Hematopoietic multipotent progenitor cell treated with erythropoietin and hydrocortisone succinate and interleukin-3 and kit ligand, for 17 days (in vitro differentiated cells): Measurements from ENCODE around the gene ELF1.
"Not testable (repeated sequence)": the region's sequence is repeated elsewhere in the genome, so short reads cannot be mapped to it uniquely, and the experiment has no call there.

Experiments
- DNase-seq: peaks from one replicate; pipeline ENCODE4 v3.0.0-alpha.2; 2015; ENCODE audit warnings: low spot score

The ELF1 gene

GRCh38 chr13:40933508-40934204 lies 85.5 kb downstream of the ELF1 start:
- no peak for DNase-seq

GRCh38 chr13:40932252-40932651 lies 86.9 kb downstream of the ELF1 start:
- DNase-seq, result no peak

DNA sequence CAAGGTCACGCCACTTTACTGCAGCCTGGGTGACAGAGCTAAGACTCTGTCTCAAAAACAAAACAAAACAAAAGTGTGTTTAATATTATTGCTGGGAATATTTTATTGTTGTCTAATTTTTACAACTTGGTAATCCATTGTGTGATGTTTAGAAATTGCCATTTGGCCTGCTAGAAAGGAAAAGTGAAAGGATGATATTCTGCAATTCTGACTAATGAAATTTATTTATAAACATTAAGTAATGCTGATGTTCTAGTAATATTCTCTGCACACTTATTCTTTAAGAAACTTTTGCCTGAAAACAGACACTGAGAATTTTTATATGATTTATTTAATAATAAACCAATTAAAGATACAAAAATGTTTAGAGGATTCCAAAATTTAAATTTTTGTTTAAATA lies 87.4 kb downstream of the ELF1 start:
- DNase-seq, result no peak

DNA sequence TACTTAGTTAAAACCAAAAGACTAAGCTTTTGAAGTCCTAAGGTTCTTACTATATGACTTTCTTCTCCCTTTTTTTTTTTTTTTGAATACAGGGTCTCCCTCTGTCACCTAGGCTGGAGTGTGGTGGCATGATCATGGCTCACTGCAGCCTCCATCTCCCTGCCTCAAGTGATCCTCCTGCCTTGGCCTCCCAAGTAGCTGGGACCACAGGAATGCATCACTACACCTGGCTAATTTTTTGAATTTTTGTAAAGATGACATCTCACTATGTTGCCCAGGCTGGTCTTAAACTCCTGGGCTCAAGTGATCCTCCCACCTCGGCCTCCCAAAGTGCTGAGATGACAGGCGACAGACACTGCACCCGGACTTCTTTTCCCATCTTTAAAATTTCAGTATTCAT lies 89.2 kb downstream of the ELF1 start:
- not testable (repeated sequence) for DNase-seq

DNA sequence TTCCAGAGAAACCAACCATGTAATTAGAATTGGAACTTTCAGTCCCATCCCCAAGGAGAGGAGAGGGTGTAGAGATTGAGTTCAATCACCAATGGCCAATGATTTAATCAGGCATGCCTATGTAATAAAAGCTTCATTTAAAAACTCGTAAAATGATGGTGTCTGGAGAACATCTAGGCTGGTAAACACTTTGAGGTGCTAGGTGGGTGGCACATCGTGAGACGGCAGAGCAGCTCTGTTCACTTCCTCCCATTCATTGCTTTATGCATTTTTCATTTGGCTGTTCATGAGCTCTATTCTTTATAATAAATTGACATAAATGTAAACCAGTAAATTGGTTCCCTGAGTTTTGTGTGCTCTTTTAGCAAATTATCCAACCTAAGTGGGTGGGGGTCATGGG lies 90.1 kb downstream of the ELF1 start:
- DNase-seq, result no peak

GRCh38 chr13:40927929-40928328 lies 91.2 kb downstream of the ELF1 start:
- no peak for DNase-seq

GRCh38 chr13:40923867-40924266 lies 95.2 kb downstream of the ELF1 start:
- DNase-seq, result no peak

- DNase-seq, result no peak
These were observed 96.6 kb downstream of the ELF1 start for GRCh38 chr13:40922437-40923040.

- no peak for DNase-seq
These were observed 98.3 kb downstream of the ELF1 start for GRCh38 chr13:40920826-40921225.

DNA sequence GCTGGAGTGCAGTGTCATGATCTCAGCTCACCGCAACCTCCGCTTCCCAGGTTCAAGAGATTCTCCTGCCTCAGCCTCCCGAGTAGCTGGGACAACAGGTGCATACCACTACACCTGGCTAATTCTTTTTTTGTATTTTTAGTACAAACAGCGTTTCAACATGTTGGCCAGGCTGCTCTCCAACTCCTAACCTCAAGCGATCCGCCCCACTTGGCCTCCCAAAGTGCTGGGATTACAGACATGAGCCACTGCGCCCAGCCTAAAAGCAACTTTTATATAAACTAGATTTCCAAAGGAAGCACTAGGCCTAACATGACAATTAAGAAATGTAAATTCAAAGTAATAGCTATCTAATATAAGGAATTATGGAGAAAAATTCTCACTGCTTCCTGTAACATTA lies 99.2 kb downstream of the ELF1 start:
- not testable (repeated sequence) for DNase-seq

DNA sequence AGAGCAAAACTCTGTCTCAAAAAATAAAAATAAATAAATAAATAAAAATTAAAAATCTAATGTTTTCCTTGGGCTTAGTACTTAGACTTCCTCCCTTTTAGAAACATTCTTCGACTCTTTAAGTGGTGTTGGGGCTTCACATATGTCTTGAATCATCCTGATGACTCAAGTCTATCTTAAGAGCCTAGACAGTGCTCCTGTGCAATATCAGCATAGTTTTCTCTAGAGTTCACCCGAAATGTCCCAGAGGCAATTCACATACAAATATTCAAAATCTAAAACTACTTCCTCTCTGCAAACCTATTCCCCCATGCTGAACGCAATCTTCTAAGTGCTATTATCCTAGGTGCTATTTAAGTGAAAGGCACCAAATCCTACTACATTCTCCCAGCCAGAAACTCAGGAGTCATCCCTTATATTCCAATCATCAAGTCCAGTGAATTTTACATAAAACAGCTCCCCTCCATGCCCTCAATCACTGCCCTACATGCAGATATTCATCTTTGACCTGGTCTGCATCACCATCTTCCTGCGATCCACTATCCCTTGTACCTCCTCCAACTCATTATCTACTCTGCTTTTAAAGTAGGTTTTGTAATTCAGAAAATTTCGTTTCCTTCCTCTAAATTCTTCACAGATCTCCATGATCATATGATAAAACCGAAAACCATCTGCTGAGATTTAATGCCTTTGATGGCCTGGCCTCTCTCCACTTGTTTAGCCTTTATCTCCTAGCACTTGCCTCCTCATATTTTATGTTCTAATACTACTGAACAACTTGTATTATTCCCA lies 102.7 kb downstream of the ELF1 start:
- DNase-seq, result no peak

GRCh38 chr13:40914863-40915262 lies 104.3 kb downstream of the ELF1 start:
- DNase-seq, result not testable (repeated sequence)

DNA sequence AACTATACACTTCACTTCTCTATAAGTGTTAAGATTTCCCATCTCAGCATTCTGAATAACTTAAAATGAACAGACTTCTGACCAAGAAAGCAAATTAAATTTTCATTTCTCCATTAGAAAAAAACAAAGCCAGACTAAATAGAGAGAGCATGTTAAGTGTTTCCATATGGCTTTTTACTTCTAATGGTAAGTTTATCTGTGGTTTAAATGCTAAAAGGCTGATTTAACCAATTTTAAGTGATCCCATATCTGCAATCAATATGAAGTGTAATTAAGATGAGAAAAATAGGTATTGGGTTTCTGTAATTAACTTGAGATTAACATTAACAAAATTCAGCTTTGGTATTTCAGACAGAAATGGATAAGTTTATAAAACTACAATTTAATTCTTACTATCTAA lies 107.8 kb downstream of the ELF1 start:
- DNase-seq, result no peak

DNA sequence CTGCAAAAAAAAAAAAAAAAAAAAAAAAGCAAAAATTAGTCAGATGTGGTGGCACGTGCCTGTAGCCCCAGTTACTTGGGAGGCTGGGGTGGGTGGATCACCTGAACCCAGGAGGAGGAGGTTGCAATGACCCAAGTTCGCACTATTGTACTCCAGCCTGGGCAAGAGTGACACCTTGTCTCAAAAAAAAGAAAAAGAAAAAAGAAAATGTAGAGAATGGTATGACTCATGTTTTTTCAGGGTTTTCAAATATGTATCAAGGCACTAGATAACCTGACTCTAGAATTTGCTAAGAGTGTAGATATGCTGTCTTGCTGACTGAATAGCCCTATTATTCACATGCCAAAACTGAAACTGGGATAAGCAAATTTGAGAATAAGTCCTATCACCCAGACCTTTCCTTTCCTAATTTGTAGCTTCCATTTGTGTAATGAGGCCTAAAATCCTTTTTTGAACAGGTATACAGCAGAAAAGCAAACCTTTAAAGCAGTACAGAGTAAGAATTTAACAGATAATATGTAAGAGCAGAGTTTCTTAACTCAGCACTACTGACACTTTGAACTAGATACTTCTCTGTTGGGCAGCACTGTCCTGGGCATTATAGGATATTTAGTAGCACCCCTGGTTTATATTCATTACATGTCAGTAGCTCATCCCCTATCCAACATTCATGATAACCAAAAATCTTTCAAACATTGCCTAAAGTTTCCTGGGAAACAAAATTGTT lies 108.6 kb downstream of the ELF1 start:
- no peak for DNase-seq

- not testable (repeated sequence) for DNase-seq
These were observed 109.4 kb downstream of the ELF1 start for GRCh38 chr13:40909541-40910200.

DNA sequence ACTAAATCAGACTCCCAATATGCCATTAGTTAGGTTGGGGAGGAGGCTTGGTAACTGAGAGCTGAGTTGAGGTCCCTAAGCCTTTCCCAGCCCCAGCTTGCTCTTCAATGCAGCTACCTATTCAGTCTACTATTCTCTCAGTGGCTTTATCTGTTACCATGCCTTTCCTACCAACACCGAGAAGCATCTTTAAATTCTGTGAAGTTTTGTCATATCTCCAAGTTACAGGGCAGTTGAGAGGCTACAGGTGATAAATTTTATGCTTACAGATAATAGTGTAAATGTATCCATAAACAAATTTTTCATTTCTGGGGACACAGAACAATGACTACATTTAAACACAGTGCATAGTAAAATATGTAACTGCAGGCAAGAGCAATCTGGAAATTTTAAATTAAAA lies 110.6 kb downstream of the ELF1 start:
- no peak for DNase-seq

DNA sequence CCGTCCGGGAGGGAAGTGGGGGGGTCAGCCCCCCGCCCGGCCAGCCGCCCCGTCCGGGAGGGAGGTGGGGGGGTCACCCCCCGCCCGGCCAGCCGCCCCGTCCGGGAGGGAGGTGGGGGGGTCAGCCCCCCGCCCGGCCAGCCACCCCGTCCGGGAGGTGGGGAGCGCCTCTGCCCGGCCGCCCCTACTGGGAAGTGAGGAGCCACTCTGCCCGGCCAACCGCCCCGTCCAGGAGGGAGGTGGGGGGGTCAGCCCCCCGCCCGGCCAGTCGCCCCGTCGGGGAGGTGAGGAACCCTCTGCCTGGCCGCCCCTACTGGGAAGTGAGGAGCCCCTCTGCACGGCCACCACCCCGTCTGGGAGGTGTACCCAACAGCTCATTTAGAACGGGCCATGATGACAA lies 118.1 kb downstream of the ELF1 start:
- DNase-seq, result not testable (repeated sequence)

GRCh38 chr13:40900568-40900967 lies 118.5 kb downstream of the ELF1 start:
- not testable (repeated sequence) for DNase-seq

- DNase-seq, result no peak
These were observed 122.1 kb downstream of the ELF1 start for GRCh38 chr13:40897053-40897452.

DNA sequence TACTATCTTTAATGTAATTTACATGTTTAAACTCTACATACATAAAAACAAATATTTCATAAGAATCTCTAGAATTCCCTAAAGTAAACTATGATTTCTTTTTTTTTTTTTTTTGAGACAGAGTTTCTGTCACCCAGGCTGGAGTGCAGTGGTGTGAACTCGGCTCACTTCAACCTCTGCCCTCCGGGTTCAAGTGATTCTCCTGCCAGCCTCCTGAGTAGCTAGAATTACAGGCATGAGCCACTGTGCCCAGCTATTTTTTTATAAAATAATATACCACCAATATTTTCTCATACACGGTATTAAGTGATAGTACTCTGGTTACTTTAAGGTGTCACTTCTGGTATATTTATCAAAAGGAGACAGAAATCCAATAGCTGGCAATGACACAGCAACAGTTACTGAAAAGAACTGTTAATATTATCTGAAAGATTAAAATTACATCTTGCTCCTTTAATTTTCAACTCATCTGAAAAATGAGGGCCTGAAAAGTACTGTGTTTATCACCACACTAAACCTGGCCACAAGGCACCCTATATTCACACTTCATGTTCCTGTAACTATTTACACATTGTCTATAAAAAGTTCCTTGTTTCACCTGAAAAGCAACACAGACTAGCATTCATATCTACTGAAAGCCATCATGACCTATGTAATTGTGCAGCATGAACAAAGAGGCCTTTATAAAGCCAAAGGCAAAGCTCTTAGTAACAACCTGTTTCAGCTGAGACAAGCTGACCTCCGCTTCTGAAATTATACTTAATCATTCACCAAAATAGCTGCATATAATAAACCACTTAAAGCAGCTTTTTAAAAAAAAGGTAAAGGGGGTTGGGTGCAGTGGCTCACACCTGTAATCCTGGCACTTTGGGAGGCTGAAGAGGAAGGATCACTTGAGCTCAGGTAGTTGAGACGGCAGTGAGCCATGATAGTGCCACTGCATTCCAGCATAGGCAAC lies 123.6 kb downstream of the ELF1 start:
- no peak for DNase-seq

GRCh38 chr13:40893573-40893972 lies 125.5 kb downstream of the ELF1 start:
- not testable (repeated sequence) for DNase-seq
